Subcutaneous abdominal adipose tissue (tissue), 5 donors: ENCODE data around the gene STRA8.

Experiments
- H3K27ac ChIP-seq: one replicate; pipeline ENCODE4 v1.7.0; 2013; ENCODE audit warnings: low read depth, mild to moderate bottlenecking, inconsistent platforms, low read length, moderate library complexity
- H3K27me3 ChIP-seq, 5 donors: one replicate each; pipeline ENCODE4 v1.7.0; 2013; ENCODE audit warnings: low read length in 5 of 5, inconsistent platforms in 1 of 5; ENCODE audit not compliant: control insufficient read depth in 5 of 5, insufficient read depth in 4 of 5
- H3K36me3 ChIP-seq, 5 donors: one replicate each; pipeline ENCODE4 v1.7.0; 2013; ENCODE audit warnings: low read length in 5 of 5; ENCODE audit not compliant: control insufficient read depth in 5 of 5, insufficient read depth in 5 of 5
- H3K4me1 ChIP-seq, 5 donors: one replicate each; pipeline ENCODE4 v1.7.0; 2013; ENCODE audit warnings: low read length in 5 of 5, mild to moderate bottlenecking in 3 of 5, moderate library complexity in 1 of 5; ENCODE audit not compliant: control insufficient read depth in 5 of 5, insufficient read depth in 5 of 5
- H3K4me3 ChIP-seq, 5 donors: one replicate each; pipeline ENCODE4 v1.7.0; 2013; ENCODE audit warnings: low read length in 5 of 5, low read depth in 1 of 5
- H3K9ac ChIP-seq, 5 donors: one replicate each; pipeline ENCODE4 v1.7.0; 2013; ENCODE audit warnings: low read length in 5 of 5, mild to moderate bottlenecking in 4 of 5, moderate library complexity in 3 of 5
- H3K9me3 ChIP-seq, 5 donors: one replicate each; pipeline ENCODE4 v1.7.0; 2013; ENCODE audit warnings: low read length in 5 of 5; ENCODE audit not compliant: control insufficient read depth in 5 of 5
- donor health status: healthy.
- donor health status: healthy.
- donor health status: healthy.
- donor health status: healthy.
- donor health status: healthy.

The STRA8 gene

GRCh38 chr7:135246191-135246825, 12.7 kb downstream of the STRA8 start:
- Histone ChIP-seq H3K9ac (no peak overlapping the region), H3K9me3 (no peaks in the 10 kb centered on the region), H3K4me3 (no peak overlapping the region), H3K4me1 (no peaks in the 10 kb centered on the region), H3K27ac (no peak overlapping the region), H3K27me3 (peaks cover 0 to 5% (median 0%) of the 10 kb centered on the region in 5 donors), H3K36me3 (no peaks in the 10 kb centered on the region)

GRCh38 chr7:135247746-135248471, 14.3 kb downstream of the STRA8 start:
- Histone ChIP-seq H3K4me1 (no peaks in the 10 kb centered on the region), H3K27me3 (peaks cover 0 to 5% (median 0%) of the 10 kb centered on the region in 5 donors)

GRCh38 chr7:135248546-135248945, 14.9 kb downstream of the STRA8 start:
- Histone ChIP-seq H3K4me3 (no peak overlapping the region), H3K9me3 (no peaks in the 10 kb centered on the region), H3K4me1 (peaks cover 0 to 5% (median 4%) of the 10 kb centered on the region in 5 donors), H3K9ac (no peak overlapping the region), H3K36me3 (no peaks in the 10 kb centered on the region), H3K27ac (no peak overlapping the region), H3K27me3 (peaks cover 0 to 5% (median 0%) of the 10 kb centered on the region in 5 donors)

More at GRCh38 chr7:135247746-135248471, 14.3 kb downstream of the STRA8 start:
- H3K36me3 ChIP-seq = no peaks in the 10 kb centered on the region
- no peaks in the 10 kb centered on the region for H3K9me3 ChIP-seq
- no peak overlapping the region for H3K27ac ChIP-seq
- no peak overlapping the region for H3K9ac ChIP-seq
- no peak overlapping the region for H3K4me3 ChIP-seq

- Histone ChIP-seq H3K4me1 (peaks cover 4 to 27% (median 22%) of the 10 kb centered on the region in 5 donors), H3K36me3 (no peaks in the 10 kb centered on the region), H3K9me3 (no peaks in the 10 kb centered on the region), H3K4me3 (no peak overlapping the region), H3K9ac (no peak overlapping the region), H3K27me3 (no peaks in the 10 kb centered on the region), H3K27ac (no peak overlapping the region)
These were observed 18.1 kb downstream of the STRA8 start for GRCh38 chr7:135251496-135252391.

- no peaks in the 10 kb centered on the region for H3K9me3 ChIP-seq
- peak overlapping the region in 2 of 5 donors; percentile 8 to 17 for H3K4me3 ChIP-seq
- H3K4me1 ChIP-seq = peaks cover 4 to 27% (median 22%) of the 10 kb centered on the region in 5 donors
- H3K27me3 ChIP-seq = no peaks in the 10 kb centered on the region
- H3K27ac ChIP-seq = peak overlapping the region; percentile 67
- H3K36me3 ChIP-seq = no peaks in the 10 kb centered on the region
- H3K9ac ChIP-seq = peak overlapping the region in 2 of 5 donors; percentile 53 to 68
These were observed 20.5 kb downstream of the STRA8 start for GRCh38 chr7:135253851-135254771.

GRCh38 chr7:135257790-135258189, 24.2 kb downstream of the STRA8 start:
- H3K36me3 ChIP-seq = no peaks in the 10 kb centered on the region
- H3K9me3 ChIP-seq = no peaks in the 10 kb centered on the region
- no peak overlapping the region for H3K4me3 ChIP-seq
- H3K27ac ChIP-seq = no peak overlapping the region
- peaks cover 4 to 30% (median 26%) of the 10 kb centered on the region in 5 donors for H3K4me1 ChIP-seq
- H3K27me3 ChIP-seq = no peaks in the 10 kb centered on the region
- no peak overlapping the region for H3K9ac ChIP-seq

- peaks cover 4 to 25% (median 22%) of the 10 kb centered on the region in 5 donors for H3K4me1 ChIP-seq
- no peaks in the 10 kb centered on the region for H3K9me3 ChIP-seq
- no peak overlapping the region for H3K9ac ChIP-seq
- no peaks in the 10 kb centered on the region for H3K36me3 ChIP-seq
- H3K4me3 ChIP-seq = no peak overlapping the region
- no peaks in the 10 kb centered on the region for H3K27me3 ChIP-seq
- no peak overlapping the region for H3K27ac ChIP-seq
These were observed 24.9 kb downstream of the STRA8 start for GRCh38 chr7:135258585-135258984.

- Histone ChIP-seq H3K4me3 (no peak overlapping the region), H3K27ac (no peak overlapping the region), H3K9me3 (no peaks in the 10 kb centered on the region), H3K36me3 (no peaks in the 10 kb centered on the region), H3K27me3 (no peaks in the 10 kb centered on the region), H3K4me1 (peaks cover 0 to 14% (median 10%) of the 10 kb centered on the region in 5 donors), H3K9ac (no peak overlapping the region)
These were observed 26.1 kb downstream of the STRA8 start for GRCh38 chr7:135259702-135260101.

- H3K27ac ChIP-seq = no peak overlapping the region
- no peak overlapping the region for H3K4me3 ChIP-seq
- H3K4me1 ChIP-seq = peaks cover 0 to 6% (median 4%) of the 10 kb centered on the region in 5 donors
- H3K27me3 ChIP-seq = no peaks in the 10 kb centered on the region
- H3K9me3 ChIP-seq = peaks cover 0 to 4% (median 0%) of the 10 kb centered on the region in 5 donors
- H3K36me3 ChIP-seq = no peaks in the 10 kb centered on the region
- no peak overlapping the region for H3K9ac ChIP-seq
These were observed 26.8 kb downstream of the STRA8 start for GRCh38 chr7:135260470-135260869.
